A673 (cell line): Measurements from ENCODE around the gene DNAH3. TPM values are rescaled to one million over a fixed set of nuclear protein-coding genes. Genes with fewer than 3 reads are reported as not detected.
A peak's percentile ranks its signal among the peaks of the same experiment; 100 is the strongest.

Experiments used
- BruUV-seq: library from RNA; stranded (reverse); fragments of 400-500 nt; replicated peaks from 2 replicates; lab custom pipeline; 2021; lab: Mats Ljungman, UMichigan
- CTCF ChIA-PET: fragments of 300-600 bp; sonication (Branson Sonifier 250); formaldehyde crosslinking; loops from one replicate; lab custom pipeline; 2022; ENCODE audit warnings: antibody characterized with exemption; lab: Charles Lee
- POLR2A ChIA-PET: fragments of 300-600 bp; sonication (Branson Sonifier 250); formaldehyde crosslinking; loops from one replicate; lab custom pipeline; 2022; ENCODE audit warnings: antibody characterized with exemption; ENCODE audit not compliant: low non-redundant PET; lab: Charles Lee
- DNase-seq: peaks from one replicate; pipeline ENCODE4 v3.0.0-alpha.2; 2015; ENCODE audit warnings: low spot score
- H3K27ac ChIP-seq: fragments of 200-600 bp; sonication (generic); 2 replicates; pipeline ENCODE4 v1.5.1; 2016; ENCODE audit warnings: mixed run types, low read depth, mild to moderate bottlenecking, mixed read lengths, antibody characterized with exemption, low read length; ENCODE audit not compliant: poor library complexity, severe bottlenecking
- H3K27me3 ChIP-seq: fragments of 200-600 bp; sonication (generic); replicated peaks from 2 replicates; pipeline ENCODE4 v1.6.1; 2017; ENCODE audit warnings: mixed run types, low read depth, mild to moderate bottlenecking, mixed read lengths, antibody characterized with exemption, low read length; ENCODE audit not compliant: insufficient read depth, poor library complexity
- H3K36me3 ChIP-seq: fragments of 200-600 bp; sonication (generic); 2 replicates; pipeline ENCODE4 v1.6.1; 2016; ENCODE audit warnings: mixed run types, mild to moderate bottlenecking, mixed read lengths, antibody characterized with exemption, low read length; ENCODE audit not compliant: insufficient read depth, poor library complexity, severe bottlenecking
- H3K4me1 ChIP-seq: fragments of 200-600 bp; sonication (generic); 2 replicates; pipeline ENCODE4 v1.6.1; 2017; ENCODE audit warnings: mixed run types, mild to moderate bottlenecking, mixed read lengths, antibody characterized with exemption, low read length; ENCODE audit not compliant: insufficient read depth, poor library complexity, severe bottlenecking
- H3K4me3 ChIP-seq: fragments of 200-600 bp; sonication (generic); 2 replicates; pipeline ENCODE4 v1.5.1; 2016; ENCODE audit warnings: low read depth, mixed run types, mild to moderate bottlenecking, mixed read lengths, low read length; ENCODE audit not compliant: poor library complexity, severe bottlenecking
- H3K9me3 ChIP-seq: fragments of 200-600 bp; sonication (generic); 2 replicates; pipeline ENCODE4 v1.6.1; 2016; ENCODE audit warnings: mixed run types, low read depth, mild to moderate bottlenecking, mixed read lengths, antibody characterized with exemption, low read length; ENCODE audit not compliant: poor library complexity, severe bottlenecking
- CTCF ChIP-seq: fragments of 300-800, 200-600 bp; sonication (generic); conservative IDR thresholded peaks from 2 replicates; pipeline ENCODE4 v1.5.1; 2017; ENCODE audit warnings: low read depth, mild to moderate bottlenecking, antibody characterized with exemption, low read length, moderate library complexity, mixed read lengths
- EZH2 ChIP-seq: fragments of 200-600 bp; sonication (generic); IDR thresholded peaks from 2 replicates; pipeline ENCODE4 v1.6.1; 2017; ENCODE audit warnings: borderline replicate concordance, low read depth, mild to moderate bottlenecking, mixed read lengths, antibody characterized with exemption, low read length; ENCODE audit not compliant: poor library complexity, severe bottlenecking
- intact Hi-C: fragments of 100-400 bp; cut with micrococcal nuclease; formaldehyde crosslinking; loops from one replicate; pipeline ENCODE4 v1.10.0; 2022; ENCODE audit not compliant: unreplicated experiment
- total RNA-seq: library from RNA; stranded (reverse); gene quantifications from 2 replicates; pipeline ENCODE4 v1.2.3, GENCODE V29; 2021

DNAH3 gene
- total RNA-seq, 1 experiment from 2014 or later, result not detected

- Histone ChIP-seq H3K27ac (no peak overlapping the region), H3K36me3 (no peaks in the 10 kb centered on the region), H3K4me1 (no peaks in the 10 kb centered on the region), H3K4me3 (no peak overlapping the region), H3K27me3 (no peaks in the 10 kb centered on the region), H3K9me3 (no peaks in the 10 kb centered on the region)
- CTCF ChIA-PET, result interaction anchor here (1.9 kb wide), 1 partner anchor 233 kb away, joined by 5 read pairs; no protein-coding TSS in a partner anchor
- POLR2A ChIA-PET, result no interaction called here
- BruUV-seq, result no TSS peak
- intact Hi-C loops, result loop anchor here (1.0 to 10.0 kb wide), 3 partner anchors 61 to 309 kb away; no protein-coding TSS in a partner anchor
- DNase-seq, result peak; percentile 59
- TF ChIP-seq CTCF, result peak; percentile 76
- TF ChIP-seq EZH2, result no peak
Measured at GRCh38 chr16:21083729-21084268, 66.8 kb downstream of the DNAH3 start.

- intact Hi-C loops, result loop anchor here (10.0 kb wide), 2 partner anchors 63 to 307 kb away; no protein-coding TSS in a partner anchor
- Histone ChIP-seq H3K9me3 (no peaks in the 10 kb centered on the region), H3K27ac (no peak overlapping the region), H3K27me3 (no peaks in the 10 kb centered on the region), H3K4me1 (no peaks in the 10 kb centered on the region), H3K4me3 (no peak overlapping the region), H3K36me3 (no peaks in the 10 kb centered on the region)
- POLR2A ChIA-PET, result no interaction called here
- DNase-seq, result no peak
- no peak for TF ChIP-seq EZH2
- no peak for TF ChIP-seq CTCF
- BruUV-seq, result no TSS peak
- CTCF ChIA-PET, result interaction anchor here (0.6 kb wide), 1 partner anchor 21 kb away, joined by 3 read pairs; no protein-coding TSS in a partner anchor
Measured at GRCh38 chr16:21081329-21081728, 69.3 kb downstream of the DNAH3 start.

- Histone ChIP-seq H3K4me3 (no peak overlapping the region), H3K36me3 (no peaks in the 10 kb centered on the region), H3K27ac (no peak overlapping the region), H3K27me3 (no peaks in the 10 kb centered on the region), H3K4me1 (no peaks in the 10 kb centered on the region), H3K9me3 (no peaks in the 10 kb centered on the region)
- intact Hi-C loops, result no loop called here
- BruUV-seq, result no TSS peak
- DNase-seq, result no peak
- no peak for TF ChIP-seq CTCF
- TF ChIP-seq EZH2, result no peak
- ChIA-PET CTCF (no interaction called here), POLR2A (no interaction called here)
Measured at GRCh38 chr16:21078563-21078962, 72.1 kb downstream of the DNAH3 start.
